Right atrium auricular region (tissue), 2 donors: Measurements from ENCODE around the gene BMPR2. TPM values are rescaled to one million over a fixed set of nuclear protein-coding genes. Genes with fewer than 3 reads are reported as not detected.
A peak's percentile ranks its signal among the peaks of the same experiment; 100 is the strongest.
"Not testable (repeated sequence)": the region's sequence is repeated elsewhere in the genome, so short reads cannot be mapped to it uniquely, and the experiment has no call there.

Experiments used
- DNase-seq: peaks from one replicate; pipeline ENCODE4 v3.0.0-alpha.2; 2019; ENCODE audit warnings: low spot score
- H3K27ac ChIP-seq, 2 donors: fragments of 200-600 bp; sonication (generic); 1 replicate in 1 of 2; 2 replicates in 1 of 2; pipeline ENCODE4 v1.5.1; 2016 to 2019
- H3K27me3 ChIP-seq, 2 donors: fragments of 200-600 bp; sonication (generic); one replicate each; pipeline versions ENCODE4 v1.5.1 to v1.6.0; 2017 to 2019
- H3K36me3 ChIP-seq: fragments of 200-600 bp; sonication (generic); one replicate; pipeline ENCODE4 v1.5.1; 2016
- H3K4me1 ChIP-seq, 2 donors: fragments of 200-600 bp; sonication (generic); one replicate each; pipeline versions ENCODE4 v1.5.1 to v1.6.0; 2017 to 2019
- H3K4me3 ChIP-seq, 2 donors: fragments of 200-600 bp; sonication (generic); 1 replicate in 1 of 2; 2 replicates in 1 of 2; pipeline ENCODE4 v1.5.1; 2017 to 2019; ENCODE audit warnings: mild to moderate bottlenecking in 1 of 2, moderate library complexity in 1 of 2
- H3K9me3 ChIP-seq, 2 donors: fragments of 200-600 bp; sonication (generic); one replicate each; pipeline ENCODE4 v1.5.1; 2019
- CTCF ChIP-seq, 2 donors: fragments of 200-600 bp; sonication (generic); IDR thresholded peaks; one replicate each; pipeline ENCODE4 v1.5.1; 2019; ENCODE audit warnings: antibody characterized with exemption in 2 of 2
- total RNA-seq, 2 donors: library from RNA; depleted of rRNA; stranded (reverse); fragments of >200 nt; gene quantifications; one replicate each; pipeline ENCODE4 v1.1.0, GENCODE V29; 2016

The BMPR2 gene
- total RNA-seq, 2 donors from 2014 or later: 55.0 to 68.5 TPM

- H3K9me3 ChIP-seq: no peaks in the 10 kb centered on the region
- H3K27ac ChIP-seq: peak overlapping the region; percentile 94 to 97
- H3K4me1 ChIP-seq: peaks cover 0 to 43% of the 10 kb centered on the region in 2 donors
- H3K36me3 ChIP-seq: no peaks in the 10 kb centered on the region
- no peak for TF ChIP-seq CTCF (IDR thresholded peaks at IDR 0.05)
- H3K4me3 ChIP-seq: peak overlapping the region; percentile 66 to 71
- H3K27me3 ChIP-seq: no peaks in the 10 kb centered on the region
- no peak for DNase-seq
Observed at GRCh38 chr2:202377207-202377761, 1.2 kb downstream of the BMPR2 start.

GRCh38 chr2:202378001-202378400 lies 1.9 kb downstream of the BMPR2 start:
- DNase-seq: no peak
- no peaks in the 10 kb centered on the region for H3K36me3 ChIP-seq
- peaks cover 0 to 47% of the 10 kb centered on the region in 2 donors for H3K4me1 ChIP-seq
- H3K27ac ChIP-seq: peak overlapping the region; percentile 94 to 97
- H3K27me3 ChIP-seq: no peaks in the 10 kb centered on the region
- H3K9me3 ChIP-seq: no peaks in the 10 kb centered on the region
- H3K4me3 ChIP-seq: peak overlapping the region; percentile 66 to 71
- no peak for TF ChIP-seq CTCF (IDR thresholded peaks at IDR 0.05)

GRCh38 chr2:202378662-202379358 lies 2.7 kb downstream of the BMPR2 start:
- Histone ChIP-seq H3K4me3 (peak overlapping the region; percentile 66 to 71), H3K27me3 (no peaks in the 10 kb centered on the region), H3K9me3 (no peaks in the 10 kb centered on the region), H3K4me1 (peaks cover 0 to 48% of the 10 kb centered on the region in 2 donors), H3K36me3 (no peaks in the 10 kb centered on the region), H3K27ac (peak overlapping the region; percentile 94 to 97)
- no peak for TF ChIP-seq CTCF (IDR thresholded peaks at IDR 0.05)
- no peak for DNase-seq

- H3K4me3 ChIP-seq: no peak overlapping the region
- no peaks in the 10 kb centered on the region for H3K36me3 ChIP-seq
- no peak for TF ChIP-seq CTCF (IDR thresholded peaks at IDR 0.05)
- no peak for DNase-seq
- H3K27ac ChIP-seq: peak overlapping the region in 1 of 2 donors; percentile 5
- no peaks in the 10 kb centered on the region for H3K27me3 ChIP-seq
- no peaks in the 10 kb centered on the region for H3K9me3 ChIP-seq
- H3K4me1 ChIP-seq: peaks cover 0 to 68% of the 10 kb centered on the region in 2 donors
Observed at GRCh38 chr2:202382684-202383083, 6.6 kb downstream of the BMPR2 start.

GRCh38 chr2:202386495-202386894 lies 10.4 kb downstream of the BMPR2 start:
- not testable (repeated sequence) for H3K4me3 ChIP-seq, H3K27me3 ChIP-seq, H3K27ac ChIP-seq, DNase-seq, H3K36me3 ChIP-seq, H3K9me3 ChIP-seq
- peaks cover 0 to 46% of the 10 kb centered on the region in 2 donors for H3K4me1 ChIP-seq

- Histone ChIP-seq H3K27ac (no peak overlapping the region), H3K4me3 (no peak overlapping the region), H3K27me3 (no peaks in the 10 kb centered on the region), H3K36me3 (no peaks in the 10 kb centered on the region), H3K4me1 (peaks cover 0 to 35% of the 10 kb centered on the region in 2 donors), H3K9me3 (no peaks in the 10 kb centered on the region)
- no peak for DNase-seq
- TF ChIP-seq CTCF (IDR thresholded peaks at IDR 0.05): no peak
Observed at GRCh38 chr2:202387608-202388342, 11.6 kb downstream of the BMPR2 start.
